Measurements from ENCODE around the gene SCT.
"Not testable (repeated sequence)": the region's sequence is repeated elsewhere in the genome, so short reads cannot be mapped to it uniquely, and the experiment has no call there.

Gene SCT

GRCh38 chr11:626475-627307 is at the start of gene SCT:
Gene SCT (minus strand): TSS chr11:627181. CDS start chr11:627143, 38 bp downstream.
- no peak for DNase-seq (ENCODE audit: extremely low read depth in 1 of 2, low read depth in 1 of 2)

- DNase-seq (ENCODE audit: extremely low read depth in 1 of 2, low read depth in 1 of 2), result no peak
These were observed 47.4 kb upstream of the SCT start for GRCh38 chr11:674406-674805.

GRCh38 chr11:673866-674265 is 46.9 kb upstream of the SCT start:
- DNase-seq (ENCODE audit: extremely low read depth in 1 of 2, low read depth in 1 of 2), result no peak

- DNase-seq (ENCODE audit: extremely low read depth in 1 of 2, low read depth in 1 of 2), result no peak
These were observed 38.8 kb upstream of the SCT start for GRCh38 chr11:665704-666281.

GRCh38 chr11:665062-665703 is 38.2 kb upstream of the SCT start:
- DNase-seq (ENCODE audit: extremely low read depth in 1 of 2, low read depth in 1 of 2), result no peak

GRCh38 chr11:662689-663274 is 35.8 kb upstream of the SCT start:
- peak in 1 of 2 donors; percentile 18 for DNase-seq (ENCODE audit: extremely low read depth in 1 of 2, low read depth in 1 of 2)

GRCh38 chr11:660681-661444 is 33.9 kb upstream of the SCT start:
- DNase-seq (ENCODE audit: extremely low read depth in 1 of 2, low read depth in 1 of 2), result no peak

GRCh38 chr11:660281-660680 is 33.3 kb upstream of the SCT start:
- no peak for DNase-seq (ENCODE audit: extremely low read depth in 1 of 2, low read depth in 1 of 2)

- DNase-seq (ENCODE audit: extremely low read depth in 1 of 2, low read depth in 1 of 2), result no peak
These were observed 32.6 kb upstream of the SCT start for GRCh38 chr11:659532-660085.

- DNase-seq (ENCODE audit: extremely low read depth in 1 of 2, low read depth in 1 of 2), result no peak
These were observed 30.7 kb upstream of the SCT start for GRCh38 chr11:657691-658126.

GRCh38 chr11:656866-657265 is 29.9 kb upstream of the SCT start:
- DNase-seq (ENCODE audit: extremely low read depth in 1 of 2, low read depth in 1 of 2), result no peak

- DNase-seq (ENCODE audit: extremely low read depth in 1 of 2, low read depth in 1 of 2), result no peak
These were observed 29.4 kb upstream of the SCT start for GRCh38 chr11:656426-656825.

- no peak for DNase-seq (ENCODE audit: extremely low read depth in 1 of 2, low read depth in 1 of 2)
These were observed 28.2 kb upstream of the SCT start for GRCh38 chr11:655036-655726.

- DNase-seq (ENCODE audit: extremely low read depth in 1 of 2, low read depth in 1 of 2), result not testable (repeated sequence)
These were observed 27.5 kb upstream of the SCT start for GRCh38 chr11:654444-654843.

- no peak for DNase-seq (ENCODE audit: extremely low read depth in 1 of 2, low read depth in 1 of 2)
These were observed 26.9 kb upstream of the SCT start for GRCh38 chr11:653837-654236.

GRCh38 chr11:653136-653535 is 26.2 kb upstream of the SCT start:
- not testable (repeated sequence) for DNase-seq (ENCODE audit: extremely low read depth in 1 of 2, low read depth in 1 of 2)

- no peak for DNase-seq (ENCODE audit: extremely low read depth in 1 of 2, low read depth in 1 of 2)
These were observed 23.5 kb upstream of the SCT start for GRCh38 chr11:650482-650881.

- not testable (repeated sequence) for DNase-seq (ENCODE audit: extremely low read depth in 1 of 2, low read depth in 1 of 2)
These were observed 20.7 kb upstream of the SCT start for GRCh38 chr11:647672-648158.

GRCh38 chr11:646214-646613 is 19.2 kb upstream of the SCT start:
- DNase-seq (ENCODE audit: extremely low read depth in 1 of 2, low read depth in 1 of 2), result no peak

GRCh38 chr11:645536-645935 is 18.6 kb upstream of the SCT start:
- no peak for DNase-seq (ENCODE audit: extremely low read depth in 1 of 2, low read depth in 1 of 2)

All from stimulated activated CD8-positive, alpha-beta memory T cell treated with anti-CD3 and anti-CD28 coated beads, Interleukin-7, amount 100 ng/mL, for 48 hours (primary cell).